8988T (cell line): ENCODE measurements around the gene CDS1.
"Not testable (repeated sequence)": the region's sequence is repeated elsewhere in the genome, so short reads cannot be mapped to it uniquely, and the experiment has no call there.

Experiments used
- DNase-seq: peaks from one replicate; pipeline ENCODE4 v3.0.0; 2011

Gene CDS1

GRCh38 chr4:84582988-84583875 lies at the start of gene CDS1:
TSS of gene CDS1 (plus strand) at chr4:84583127. CDS start at chr4:84583402, 275 bp downstream.
- peak; percentile 19 for DNase-seq

GRCh38 chr4:84535901-84536300 lies 47.0 kb upstream of the CDS1 start:
- DNase-seq: no peak

DNA sequence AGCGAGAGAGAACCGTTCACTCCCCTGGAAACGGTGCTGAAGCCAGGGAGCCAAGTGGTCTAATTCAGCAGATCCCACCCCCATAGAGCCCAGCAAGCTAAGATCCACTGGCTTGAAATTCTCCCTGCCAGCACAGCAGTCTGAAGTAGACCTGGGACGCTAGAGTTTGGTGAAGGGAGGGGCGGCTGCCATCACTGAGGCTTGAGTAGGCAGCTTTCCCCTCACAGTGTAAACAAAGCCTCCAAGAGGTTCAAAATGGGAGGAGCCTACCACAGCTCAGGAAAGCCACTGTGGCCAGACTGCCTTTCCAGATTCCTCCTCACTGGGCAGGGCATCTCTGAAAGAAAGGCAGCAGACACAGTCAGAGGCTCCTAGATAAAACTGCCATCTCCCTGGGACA lies 37.8 kb upstream of the CDS1 start:
- no peak for DNase-seq

- DNase-seq: no peak
These were observed 35.7 kb upstream of the CDS1 start for GRCh38 chr4:84547211-84547610.

GRCh38 chr4:84549191-84549590 lies 33.7 kb upstream of the CDS1 start:
- not testable (repeated sequence) for DNase-seq

DNA sequence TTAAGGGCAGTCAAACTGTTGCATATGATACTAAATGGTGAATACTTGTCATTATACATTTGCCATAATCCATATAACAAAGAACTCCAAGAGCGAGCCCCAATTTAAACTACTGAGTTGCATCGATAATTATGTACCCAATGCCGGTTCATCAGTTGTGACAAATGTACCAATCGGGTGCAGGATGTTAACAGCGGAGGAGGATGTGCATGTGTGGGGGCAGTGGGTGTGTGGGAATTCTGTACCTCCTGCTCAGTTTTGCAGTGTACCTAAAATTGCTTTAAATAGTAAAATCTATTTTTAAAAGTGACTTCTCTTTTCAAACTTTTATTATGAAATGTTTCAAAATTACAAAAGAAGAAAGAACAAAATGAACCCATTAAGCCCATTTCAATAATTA lies 20.8 kb upstream of the CDS1 start:
- DNase-seq: no peak

- no peak for DNase-seq
These were observed 19.9 kb upstream of the CDS1 start for GRCh38 chr4:84563002-84563401.

DNA sequence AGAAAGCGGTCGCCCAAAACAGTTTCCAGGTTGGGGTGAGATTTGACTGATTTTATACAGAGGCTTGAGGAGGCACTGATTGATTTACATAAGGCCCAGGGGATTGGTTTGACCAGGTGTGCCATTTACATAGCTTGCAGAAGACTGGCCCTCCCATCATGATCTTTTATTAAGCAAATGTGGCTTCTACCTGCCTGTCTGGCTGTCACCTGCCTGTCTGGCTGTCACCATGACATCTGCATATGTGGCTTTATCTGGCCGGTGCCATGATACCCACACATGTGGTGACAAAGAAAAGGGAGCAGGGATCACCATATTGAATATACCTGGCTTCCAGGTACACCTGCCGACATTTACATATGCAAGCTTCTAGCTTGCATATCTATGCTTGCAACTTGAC lies 17.0 kb upstream of the CDS1 start:
- no peak for DNase-seq

- no peak for DNase-seq
These were observed 14.4 kb upstream of the CDS1 start for GRCh38 chr4:84568496-84568895.

- DNase-seq: no peak
These were observed 13.9 kb upstream of the CDS1 start for GRCh38 chr4:84569009-84569408.

GRCh38 chr4:84573385-84574068 lies 9.4 kb upstream of the CDS1 start:
- no peak for DNase-seq

GRCh38 chr4:84574069-84574720 lies 8.7 kb upstream of the CDS1 start:
- DNase-seq: no peak

DNA sequence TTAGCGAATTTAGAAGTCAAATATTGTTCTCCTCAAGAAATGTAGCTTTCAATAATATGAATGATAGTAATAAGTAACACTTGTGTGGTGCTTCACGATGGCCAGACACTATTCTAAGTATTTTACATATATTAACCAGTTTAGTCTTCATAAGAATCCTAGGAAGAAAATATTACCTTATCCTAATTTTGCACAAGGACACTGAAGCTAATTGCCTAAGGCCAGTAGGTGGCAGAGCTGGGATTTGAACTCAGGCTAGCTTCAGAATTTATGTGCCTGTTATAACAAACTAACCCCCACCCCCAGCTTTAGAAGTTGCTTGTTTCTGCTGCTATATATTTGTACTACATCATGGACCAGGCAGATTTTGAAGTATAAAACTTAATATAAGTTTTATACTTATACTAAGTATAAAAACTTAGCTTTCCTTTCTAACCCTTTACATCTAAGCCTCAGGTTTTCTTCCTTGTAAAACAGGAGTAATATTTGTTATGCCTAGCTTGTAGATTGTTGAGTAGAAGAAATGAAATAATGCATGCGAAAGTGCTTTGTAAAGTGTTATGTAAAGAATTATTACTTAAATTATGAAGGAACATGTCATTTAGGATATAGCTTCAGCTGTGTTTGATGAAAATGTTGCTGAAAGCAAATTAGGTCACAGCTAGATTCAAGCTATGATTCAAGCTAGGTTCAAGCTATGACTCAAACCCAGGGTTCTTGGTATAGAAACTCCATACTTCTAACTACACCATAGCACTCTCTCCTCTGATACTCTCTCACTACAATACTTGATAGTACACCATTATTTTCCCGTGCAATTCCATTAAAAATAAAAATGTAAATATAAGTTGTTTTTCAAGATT lies 4.2 kb upstream of the CDS1 start:
- DNase-seq: no peak

DNA sequence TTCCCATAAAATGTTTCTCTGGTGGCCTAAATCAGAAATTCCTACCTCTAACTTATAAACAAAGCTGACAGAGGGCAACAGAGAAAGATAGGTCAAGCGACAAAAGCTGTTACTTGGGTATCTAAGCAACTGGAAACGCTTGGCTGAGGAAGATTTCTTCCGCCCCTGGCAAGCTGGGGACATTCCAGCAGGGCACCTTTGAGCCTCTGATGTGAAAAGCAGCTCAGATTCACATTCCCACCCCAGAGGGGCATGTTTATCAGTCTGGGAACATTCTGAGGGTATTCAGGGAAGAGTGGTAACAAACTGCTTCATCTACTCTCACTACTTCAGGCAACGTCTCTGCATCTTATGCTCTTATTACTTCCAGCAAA lies 3.5 kb upstream of the CDS1 start:
- DNase-seq: no peak

- DNase-seq: peak; percentile 52
These were observed 482 bp upstream of the CDS1 start for GRCh38 chr4:84582302-84582987.

GRCh38 chr4:84583876-84584380 lies 1.0 kb downstream of the CDS1 start:
- DNase-seq: no peak

DNA sequence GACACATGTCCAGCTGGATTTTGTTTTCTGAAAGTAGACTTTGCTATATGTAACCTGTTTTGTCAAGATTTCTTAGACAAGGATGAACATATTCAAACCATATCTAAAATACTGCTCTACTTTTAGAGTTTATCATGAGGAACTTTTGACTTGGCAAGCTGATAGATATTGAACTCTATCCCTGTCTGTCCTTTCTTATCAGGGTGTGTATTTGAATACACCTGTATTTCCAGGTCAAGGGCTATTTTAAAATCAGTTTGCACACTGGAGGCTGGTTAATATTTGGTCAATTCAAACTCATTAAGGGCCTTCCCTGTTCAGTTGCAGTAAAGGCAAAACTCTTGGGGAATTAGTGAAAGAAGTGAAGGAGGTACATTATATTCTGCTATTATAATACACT lies 2.3 kb downstream of the CDS1 start:
- DNase-seq: no peak

GRCh38 chr4:84594724-84595123 lies 11.8 kb downstream of the CDS1 start:
- DNase-seq: no peak

DNA sequence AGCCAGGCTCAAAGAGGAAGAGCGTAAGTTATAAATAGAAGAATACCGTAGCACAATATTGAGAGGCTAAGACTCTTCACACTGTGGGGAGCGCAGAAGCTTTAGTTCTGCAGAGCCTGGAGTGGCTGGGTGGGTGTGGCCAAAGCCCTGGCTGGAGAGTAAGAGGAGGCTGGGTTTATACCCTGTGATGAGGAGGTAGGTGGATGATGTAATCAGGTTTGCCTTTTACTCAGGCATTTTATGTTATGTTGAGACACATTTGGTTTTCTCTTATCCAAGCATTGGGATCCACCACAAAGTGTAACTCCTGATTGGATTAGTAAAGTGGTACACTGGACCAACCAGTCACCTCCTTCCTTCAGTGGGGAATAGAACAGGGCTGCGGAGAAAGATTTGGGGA lies 13.9 kb downstream of the CDS1 start:
- no peak for DNase-seq

- no peak for DNase-seq
These were observed 14.5 kb downstream of the CDS1 start for GRCh38 chr4:84597450-84597849.

- no peak for DNase-seq
These were observed 23.7 kb downstream of the CDS1 start for GRCh38 chr4:84606645-84607044.

GRCh38 chr4:84611531-84611930 lies 28.6 kb downstream of the CDS1 start:
- DNase-seq: no peak
